NCI-H2107 treated with DMSO at 0.1 percent for 48 hours (cell line): ENCODE data around the gene CEL.

ENCODE experiments used
- DNase-seq: peaks from one replicate; lab custom pipeline; 2025; ENCODE audit not compliant: unreplicated experiment; lab: John Stamatoyannopoulos, UW

CEL gene

GRCh38 chr9:133115604-133116345, 54.0 kb downstream of the CEL start:
- no peak for DNase-seq

GRCh38 chr9:133116346-133117231, 54.8 kb downstream of the CEL start:
- no peak for DNase-seq

DNA sequence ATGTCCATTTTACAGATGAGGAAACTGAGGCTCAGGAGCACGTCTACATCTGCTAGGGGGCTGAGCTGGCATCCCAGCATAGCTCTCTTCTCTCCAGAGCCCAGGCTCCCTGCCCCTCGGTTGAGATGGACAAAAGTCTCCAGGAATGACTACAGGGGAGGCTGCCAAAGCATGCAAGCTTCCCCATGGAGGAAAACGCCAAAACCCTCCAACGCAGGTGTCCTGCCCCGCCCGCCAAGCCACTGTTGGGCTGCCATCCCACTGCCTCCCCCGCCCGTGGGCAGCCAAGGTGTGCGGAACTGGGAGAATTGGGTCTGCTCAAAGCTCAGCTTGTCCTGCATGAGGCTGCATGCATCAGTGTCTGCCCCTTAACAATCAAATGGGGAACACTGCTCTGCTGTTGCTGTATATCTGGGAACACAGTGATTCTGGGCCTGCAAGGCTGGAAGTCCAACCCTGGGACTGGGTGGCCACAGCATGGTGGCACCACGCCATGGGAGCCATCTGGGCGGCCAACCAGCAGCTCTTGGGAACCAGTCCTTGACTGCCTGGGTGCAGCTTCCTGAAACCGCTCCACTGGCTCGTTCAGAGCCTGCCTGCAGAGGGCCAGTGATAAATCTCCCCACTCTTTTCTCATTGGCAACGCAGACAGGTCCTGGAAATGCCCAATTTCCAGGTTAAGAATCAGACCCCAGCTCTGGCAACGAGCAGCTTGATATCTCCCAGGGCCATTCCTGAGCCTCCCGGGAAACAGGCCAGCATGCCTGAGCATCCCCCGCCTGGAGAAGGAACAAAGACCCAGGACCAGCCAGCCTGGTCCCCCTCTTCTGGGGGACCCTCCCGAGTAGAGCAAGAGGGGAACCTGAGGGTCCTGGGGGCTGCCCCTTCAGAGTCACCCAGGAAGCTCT, 55.7 kb downstream of the CEL start:
- no peak for DNase-seq

DNA sequence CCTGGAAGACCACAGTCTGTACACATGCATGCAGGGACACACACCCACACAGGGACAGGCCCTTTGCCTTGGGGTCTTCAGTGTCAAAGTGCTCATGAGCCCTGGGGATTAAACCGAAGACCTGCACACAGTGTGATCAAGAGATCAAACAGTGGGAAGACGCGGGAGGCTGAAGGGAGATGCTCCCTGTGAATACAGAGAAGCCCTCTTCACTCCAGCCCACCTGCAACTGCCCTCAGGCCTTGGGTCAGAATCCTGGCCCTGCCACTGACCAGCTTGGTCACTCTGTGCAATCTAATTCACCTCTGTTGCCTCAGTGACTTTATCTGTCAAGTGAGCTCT, 56.4 kb downstream of the CEL start:
- DNase-seq: no peak

DNA sequence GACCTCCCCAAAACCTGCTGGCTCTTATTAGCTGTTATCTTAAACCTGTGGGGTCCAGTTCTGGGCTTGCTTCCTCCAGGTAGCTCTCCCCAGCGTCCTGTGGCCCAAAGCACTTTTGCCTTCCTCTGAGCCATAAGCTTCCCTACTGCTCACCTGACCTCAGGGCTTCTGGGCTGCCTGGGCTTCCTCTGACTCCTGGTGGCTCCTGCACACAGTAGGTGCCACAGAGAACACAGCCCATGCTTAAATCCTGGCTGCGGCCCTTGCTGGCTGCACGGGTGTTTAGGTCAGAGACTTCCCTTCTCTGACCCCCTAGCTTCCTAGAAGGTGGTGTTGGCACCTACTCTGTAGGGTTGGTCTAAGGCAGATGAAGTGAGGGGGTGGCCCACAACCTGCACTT, 56.8 kb downstream of the CEL start:
- DNase-seq: no peak

DNA sequence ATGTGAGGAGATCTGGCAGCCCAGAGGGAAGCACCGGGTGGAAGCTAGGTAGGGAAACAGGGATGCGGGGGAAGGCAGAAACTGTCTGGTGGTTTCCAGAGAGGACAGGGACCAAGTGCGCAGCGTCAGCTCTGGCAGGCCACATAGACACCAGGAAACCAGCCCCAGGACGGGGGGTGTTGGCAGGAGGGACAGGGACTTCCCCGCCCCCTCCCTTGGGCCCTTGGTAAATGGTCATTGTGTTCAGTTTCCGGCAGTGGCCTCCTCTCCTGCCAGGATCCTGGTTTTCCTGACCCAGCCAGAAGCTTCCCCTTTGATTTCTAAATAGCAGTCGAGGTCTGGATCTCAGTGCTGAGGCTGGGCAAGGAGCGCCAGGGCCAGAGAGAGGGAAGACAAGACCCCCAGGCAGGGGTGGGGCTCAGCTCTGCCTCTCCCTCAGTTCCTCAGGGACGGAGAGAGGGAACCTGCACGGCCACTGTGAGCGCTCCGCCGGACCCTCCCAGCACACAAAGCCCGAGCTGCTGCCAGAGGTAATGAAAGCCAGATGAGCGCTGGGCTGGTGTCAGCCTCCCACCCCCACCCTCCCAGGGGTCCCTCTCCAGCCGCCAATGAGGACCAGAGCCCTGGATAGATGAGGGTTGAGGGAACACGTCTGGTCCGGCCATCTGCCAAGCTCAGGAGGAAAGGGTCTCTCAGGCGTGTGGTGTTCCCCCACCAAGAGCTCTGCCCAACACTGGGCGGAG, 57.5 kb downstream of the CEL start:
- DNase-seq: no peak

GRCh38 chr9:133119846-133120500, 58.2 kb downstream of the CEL start:
- DNase-seq: no peak

DNA sequence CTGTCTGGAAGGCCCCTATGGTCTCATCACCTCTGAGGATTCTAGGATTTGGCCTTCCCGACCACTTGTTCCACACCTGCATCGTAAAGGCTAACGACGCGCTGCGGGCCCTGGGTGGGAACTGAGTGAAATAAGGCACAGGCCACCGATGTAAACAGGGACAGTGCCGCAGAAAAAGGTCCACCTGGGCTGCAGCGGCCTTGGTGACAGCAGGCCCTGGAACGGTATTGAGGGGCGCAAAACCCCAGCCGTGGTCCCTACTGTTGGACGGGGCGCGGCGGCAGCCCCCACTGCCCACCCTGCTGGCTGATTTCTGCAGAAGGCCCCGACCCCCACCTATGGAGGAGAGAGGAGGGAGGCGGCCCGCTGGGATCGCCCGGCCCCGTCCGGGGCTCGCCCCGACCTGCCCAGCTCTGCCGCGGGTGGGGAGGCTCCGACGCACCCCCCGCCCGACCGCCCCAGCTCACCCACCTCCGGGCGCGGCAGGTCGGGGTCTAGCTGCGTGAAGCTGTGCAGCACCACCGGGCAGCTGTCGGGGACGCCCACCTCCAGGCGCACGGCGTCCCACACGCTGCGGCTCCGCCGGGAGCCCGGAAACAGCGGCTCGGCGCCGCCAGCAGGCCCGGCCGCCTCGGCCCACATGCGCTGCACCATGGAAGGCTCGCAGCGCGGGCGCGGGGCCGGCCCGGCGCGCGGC, 58.9 kb downstream of the CEL start:
- no peak for DNase-seq
